Fibroblast of lung (primary cell): ENCODE results near the gene DYNLRB2. TPM values are rescaled to one million over a fixed set of nuclear protein-coding genes. Genes with fewer than 3 reads are reported as not detected.

Source experiments
- DNase-seq, 2 donors: peaks; one replicate each; pipeline versions ENCODE4 v3.0.0 to v3.0.0-alpha.2; 2010; ENCODE audit warnings: low read depth in 2 of 2
- H2AFZ ChIP-seq: 2 replicates; pipeline ENCODE4 v1.5.1; 2012; ENCODE audit warnings: low read length, control low read depth, inconsistent platforms
- H3K27ac ChIP-seq: 2 replicates; pipeline ENCODE4 v1.5.1; 2011; ENCODE audit warnings: low read length, control low read depth; ENCODE audit not compliant: insufficient read depth
- H3K27me3 ChIP-seq: 2 replicates; pipeline ENCODE4 v1.5.1; 2011; ENCODE audit warnings: mild to moderate bottlenecking, low read length; ENCODE audit not compliant: control insufficient read depth, insufficient read depth
- H3K36me3 ChIP-seq: 2 replicates; pipeline ENCODE4 v1.5.1; 2011; ENCODE audit warnings: low read length; ENCODE audit not compliant: control insufficient read depth, insufficient read depth
- H3K4me1 ChIP-seq: 2 replicates; pipeline ENCODE4 v1.5.1; 2011; ENCODE audit warnings: low read length; ENCODE audit not compliant: control insufficient read depth, insufficient read depth; ENCODE audit errors: extremely low read depth
- H3K4me2 ChIP-seq: 2 replicates; pipeline ENCODE4 v1.5.1; 2011; ENCODE audit warnings: low read length, control low read depth; ENCODE audit not compliant: insufficient read depth; ENCODE audit errors: extremely low read depth
- H3K4me3 ChIP-seq, 4 experiments: fragments of 200-600 bp in 1 of 4; sonication (generic) in 1 of 4; replicated peaks in 1 of 4; 2 replicates each; pipeline ENCODE4 v1.5.1; 2011 to 2016; ENCODE audit warnings: low read length in 4 of 4, low read depth in 3 of 4, mild to moderate bottlenecking in 3 of 4, control low read depth in 2 of 4, inconsistent platforms in 1 of 4, mixed read lengths in 1 of 4; ENCODE audit not compliant: insufficient read depth in 1 of 4; ENCODE audit errors: control extremely low read depth in 1 of 4
- H3K79me2 ChIP-seq: 2 replicates; pipeline ENCODE4 v1.5.1; 2012; ENCODE audit warnings: mild to moderate bottlenecking, low read length, inconsistent platforms; ENCODE audit not compliant: control insufficient read depth, insufficient read depth
- H3K9ac ChIP-seq: 2 replicates; pipeline ENCODE4 v1.5.1; 2011; ENCODE audit warnings: mild to moderate bottlenecking, low read length, control low read depth; ENCODE audit not compliant: insufficient read depth
- H3K9me3 ChIP-seq: 2 replicates; pipeline ENCODE4 v1.5.1; 2012; ENCODE audit warnings: low read depth, low read length; ENCODE audit not compliant: control insufficient read depth, insufficient read depth
- H4K20me1 ChIP-seq: 2 replicates; pipeline ENCODE4 v1.5.1; 2011; ENCODE audit warnings: low read length; ENCODE audit not compliant: control insufficient read depth, insufficient read depth; ENCODE audit errors: extremely low read depth
- EZH2 ChIP-seq: IDR thresholded peaks from 2 replicates; pipeline ENCODE4 v1.5.1; 2012; ENCODE audit warnings: low read length, control low read depth, mild to moderate bottlenecking; ENCODE audit errors: missing control alignments
- polyA plus RNA-seq, 2 donors: library from polyadenylated mRNA; depleted of rRNA in 1 of 2; stranded (reverse) in 1 of 2; unstranded in 1 of 2; fragments of >200 nt; gene quantifications; 2 replicates each; pipeline ENCODE4 v1.2.1, GENCODE V29; 2011 to 2012; ENCODE audit warnings: missing spikeins in 1 of 2
- total RNA-seq: library from RNA; depleted of rRNA; stranded (reverse); fragments of >200 nt; gene quantifications from 2 replicates; pipeline ENCODE4 v1.2.1, GENCODE V29; 2014
- TF ChIP-seq, protein P1 (sequence below), 2 donors: IDR thresholded peaks in 1 of 2; conservative IDR thresholded peaks in 1 of 2; 1 replicate in 1 of 2; 2 replicates in 1 of 2; pipeline ENCODE4 v1.5.1; 2011 to 2012; ENCODE audit warnings: low read length in 2 of 2, control low read depth in 1 of 2, inconsistent platforms in 1 of 2, low read depth in 1 of 2, mild to moderate bottlenecking in 1 of 2

The DYNLRB2 gene
- total and polyA plus RNA-seq, 2 donors (not counting 1 experiment from before 2014, with no cell fraction given): 0.33 TPM; not detected in 1

GRCh38 chr16:80583466-80583865 lies 42.7 kb downstream of the DYNLRB2 start:
- no peak overlapping the region for H2AFZ ChIP-seq
- peak; percentile 34 to 90 for DNase-seq
- no peaks in the 10 kb centered on the region for H3K4me1 ChIP-seq
- H3K4me2 ChIP-seq: no peak overlapping the region
- H3K36me3 ChIP-seq: no peaks in the 10 kb centered on the region
- TF ChIP-seq, protein P1, sequence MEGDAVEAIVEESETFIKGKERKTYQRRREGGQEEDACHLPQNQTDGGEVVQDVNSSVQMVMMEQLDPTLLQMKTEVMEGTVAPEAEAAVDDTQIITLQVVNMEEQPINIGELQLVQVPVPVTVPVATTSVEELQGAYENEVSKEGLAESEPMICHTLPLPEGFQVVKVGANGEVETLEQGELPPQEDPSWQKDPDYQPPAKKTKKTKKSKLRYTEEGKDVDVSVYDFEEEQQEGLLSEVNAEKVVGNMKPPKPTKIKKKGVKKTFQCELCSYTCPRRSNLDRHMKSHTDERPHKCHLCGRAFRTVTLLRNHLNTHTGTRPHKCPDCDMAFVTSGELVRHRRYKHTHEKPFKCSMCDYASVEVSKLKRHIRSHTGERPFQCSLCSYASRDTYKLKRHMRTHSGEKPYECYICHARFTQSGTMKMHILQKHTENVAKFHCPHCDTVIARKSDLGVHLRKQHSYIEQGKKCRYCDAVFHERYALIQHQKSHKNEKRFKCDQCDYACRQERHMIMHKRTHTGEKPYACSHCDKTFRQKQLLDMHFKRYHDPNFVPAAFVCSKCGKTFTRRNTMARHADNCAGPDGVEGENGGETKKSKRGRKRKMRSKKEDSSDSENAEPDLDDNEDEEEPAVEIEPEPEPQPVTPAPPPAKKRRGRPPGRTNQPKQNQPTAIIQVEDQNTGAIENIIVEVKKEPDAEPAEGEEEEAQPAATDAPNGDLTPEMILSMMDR (conservative IDR thresholded peaks at IDR 0.05 in 1 of 2, IDR thresholded peaks at IDR 0.05 in 1 of 2; ENCODE audit: low read depth in 1 of 2, low read length in 2 of 2): no peak
- no peak for TF ChIP-seq EZH2
- no peaks in the 10 kb centered on the region for H4K20me1 ChIP-seq
- H3K9me3 ChIP-seq: no peaks in the 10 kb centered on the region
- H3K4me3 ChIP-seq: no peak overlapping the region
- no peak overlapping the region for H3K9ac ChIP-seq
- no peaks in the 10 kb centered on the region for H3K79me2 ChIP-seq
- H3K27me3 ChIP-seq: no peaks in the 10 kb centered on the region
- no peak overlapping the region for H3K27ac ChIP-seq

DNA sequence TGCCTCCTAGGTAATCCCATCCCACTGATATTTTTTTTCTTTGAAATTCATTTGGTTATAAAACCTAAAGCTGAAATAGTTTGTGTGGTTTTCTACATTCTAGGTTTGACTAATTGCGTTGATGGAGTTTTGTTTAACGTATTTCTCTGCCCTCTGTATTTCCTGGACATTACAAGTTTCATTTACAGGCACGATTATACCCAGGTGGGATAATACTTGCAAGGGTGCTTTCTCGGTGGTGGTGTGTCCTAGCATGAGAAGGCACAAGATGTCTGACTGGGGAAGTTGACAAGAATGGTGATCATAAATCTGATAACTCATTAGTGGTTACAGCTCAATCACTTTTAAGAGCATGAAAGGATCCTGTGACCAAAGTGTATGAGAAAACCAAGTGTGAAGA lies 45.0 kb downstream of the DYNLRB2 start:
- Histone ChIP-seq H3K4me3 (no peak overlapping the region), H3K27me3 (no peaks in the 10 kb centered on the region), H2AFZ (no peak overlapping the region), H3K79me2 (no peaks in the 10 kb centered on the region), H4K20me1 (no peaks in the 10 kb centered on the region), H3K4me2 (no peak overlapping the region), H3K36me3 (no peaks in the 10 kb centered on the region), H3K4me1 (no peaks in the 10 kb centered on the region), H3K9me3 (no peaks in the 10 kb centered on the region), H3K27ac (no peak overlapping the region), H3K9ac (no peak overlapping the region)
- TF ChIP-seq, protein P1 (conservative IDR thresholded peaks at IDR 0.05 in 1 of 2, IDR thresholded peaks at IDR 0.05 in 1 of 2; ENCODE audit: low read depth in 1 of 2, low read length in 2 of 2): no peak
- TF ChIP-seq EZH2: no peak
- DNase-seq: no peak

DNA sequence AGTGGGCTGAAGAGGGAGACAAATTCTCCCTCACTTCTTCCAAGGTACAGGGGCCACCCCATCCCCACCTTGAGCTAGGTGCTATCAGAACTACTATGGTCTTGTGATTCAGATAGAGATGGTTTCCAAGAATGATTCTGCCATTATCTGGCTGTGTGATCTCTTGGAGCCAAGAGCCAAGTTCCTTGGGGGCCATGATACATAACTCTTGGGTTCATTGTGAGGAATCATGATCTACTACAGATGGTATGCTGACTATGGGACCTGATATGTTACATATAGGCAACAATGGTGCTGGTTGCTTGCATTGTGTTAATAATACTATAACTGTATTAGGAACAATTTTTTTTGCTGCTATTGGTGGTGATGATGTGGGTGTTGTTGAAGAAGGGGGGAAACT lies 45.7 kb downstream of the DYNLRB2 start:
- Histone ChIP-seq H3K4me2 (no peak overlapping the region), H3K27ac (no peak overlapping the region), H2AFZ (no peak overlapping the region), H3K9me3 (no peaks in the 10 kb centered on the region), H3K79me2 (no peaks in the 10 kb centered on the region), H3K9ac (no peak overlapping the region), H4K20me1 (no peaks in the 10 kb centered on the region), H3K27me3 (no peaks in the 10 kb centered on the region), H3K36me3 (no peaks in the 10 kb centered on the region), H3K4me3 (no peak overlapping the region), H3K4me1 (no peaks in the 10 kb centered on the region)
- TF ChIP-seq, protein P1 (conservative IDR thresholded peaks at IDR 0.05 in 1 of 2, IDR thresholded peaks at IDR 0.05 in 1 of 2; ENCODE audit: low read depth in 1 of 2, low read length in 2 of 2): no peak
- DNase-seq: peak in 1 of 2 donors; percentile 33
